ENCODE data around the gene MAPK11.

The MAPK11 gene

DNA sequence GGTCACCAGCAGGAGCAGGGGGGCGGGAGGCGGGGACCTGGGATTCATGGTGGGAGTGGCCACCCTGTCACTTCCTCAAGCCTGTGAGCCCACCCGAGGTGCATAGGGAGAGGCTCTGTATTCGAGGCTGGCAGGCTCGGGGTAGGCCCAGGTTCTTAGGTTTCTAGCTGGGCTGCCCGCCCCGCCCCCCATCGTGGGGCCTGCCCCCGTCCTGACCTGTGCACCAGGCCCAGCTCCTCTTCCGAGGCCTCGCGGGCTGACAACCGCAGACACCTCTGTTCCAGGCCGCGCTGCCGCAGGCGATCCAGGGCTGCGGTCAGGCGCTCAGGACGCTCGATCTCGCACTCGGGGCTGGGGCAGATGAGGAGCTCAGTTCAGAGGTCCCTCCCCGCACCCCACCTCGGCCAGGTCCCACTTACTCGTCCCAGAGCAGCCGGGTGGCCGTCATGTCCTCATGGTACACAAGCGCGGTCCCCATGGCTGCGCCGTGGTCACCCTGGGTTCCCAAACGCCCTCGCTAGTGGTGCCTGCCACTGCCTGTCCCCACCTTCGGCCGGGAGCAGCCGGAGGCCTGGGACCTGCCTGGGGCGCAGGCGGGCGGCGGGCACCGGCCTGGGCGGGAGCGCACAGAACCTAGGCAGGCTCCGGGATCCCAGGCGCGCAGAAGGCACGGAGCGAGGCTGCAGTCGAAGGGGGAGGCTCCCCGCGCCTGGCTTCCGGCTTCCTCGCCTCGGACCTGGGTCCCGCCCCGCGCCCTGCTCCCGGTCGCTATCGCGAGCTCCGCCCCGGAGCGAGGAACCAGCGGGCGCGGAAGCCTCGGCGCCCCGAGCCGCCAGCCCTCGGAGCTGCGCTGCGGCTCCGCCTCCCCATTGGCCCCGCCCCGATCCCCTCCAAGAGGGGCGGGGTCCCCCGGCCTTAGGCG lies 19.4 kb downstream of the MAPK11 start, which contains the start of gene HDAC10:
Gene HDAC10, minus strand, starts transcription at position 711 of the 922 bp plus-strand sequence. Its CDS starts 233 bp downstream, at position 478.
- in situ Hi-C loops (cut with HindIII; ENCODE audit: low sequenced_read_pairs) = no loop called here

GRCh38 chr22:50250249-50250554 lies 20.0 kb downstream of the MAPK11 start:
- in situ Hi-C loops (cut with HindIII; ENCODE audit: low sequenced_read_pairs) = no loop called here

DNA sequence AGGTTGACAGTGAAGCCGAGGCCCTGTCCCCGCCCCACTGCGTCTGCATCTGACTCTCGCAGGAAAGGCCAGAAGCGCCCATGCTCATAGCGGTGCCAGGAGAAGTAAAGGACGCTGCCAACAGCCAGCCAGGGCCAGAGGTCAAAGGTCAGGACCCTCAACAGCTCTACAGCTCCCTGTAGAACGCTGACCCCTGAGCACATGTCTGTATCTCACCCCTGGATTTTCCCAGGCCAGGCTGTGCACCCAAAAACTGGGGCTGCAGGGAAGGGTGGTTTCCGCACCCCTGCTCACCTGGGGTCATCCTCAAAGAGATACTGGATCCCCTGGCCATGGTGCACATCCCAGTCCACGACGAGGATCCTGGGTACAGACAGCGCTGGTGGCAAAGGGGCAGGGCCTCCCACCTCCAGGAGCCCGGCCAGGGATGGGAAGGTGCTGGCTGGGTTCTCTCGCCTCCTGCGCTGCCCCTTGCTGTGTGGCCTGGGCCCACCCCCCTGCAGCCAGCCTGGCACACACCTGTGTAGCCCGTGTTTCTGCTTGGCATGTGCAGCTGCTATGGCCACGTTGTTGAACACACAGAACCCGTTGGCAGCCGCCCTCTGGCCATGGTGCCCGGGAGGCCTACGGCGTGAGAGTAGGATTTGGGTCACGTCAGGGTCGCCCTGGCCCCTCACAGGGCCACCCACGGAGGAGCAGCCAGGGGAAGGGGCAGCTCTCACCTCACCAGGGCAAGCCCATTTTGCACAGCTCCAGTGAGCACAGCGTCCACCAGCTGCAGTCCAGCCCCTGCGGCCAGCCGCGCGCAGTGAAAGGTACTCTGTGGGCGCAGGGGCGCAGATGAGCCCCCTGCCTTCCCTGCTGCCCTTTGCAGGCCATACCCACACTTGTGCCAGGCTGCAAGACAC lies 20.6 kb downstream of the MAPK11 start:
- in situ Hi-C loops (cut with HindIII; ENCODE audit: low sequenced_read_pairs) = no loop called here

- in situ Hi-C loops (cut with HindIII; ENCODE audit: low sequenced_read_pairs) = no loop called here
Observed at GRCh38 chr22:50248196-50249081, 21.7 kb downstream of the MAPK11 start.

DNA sequence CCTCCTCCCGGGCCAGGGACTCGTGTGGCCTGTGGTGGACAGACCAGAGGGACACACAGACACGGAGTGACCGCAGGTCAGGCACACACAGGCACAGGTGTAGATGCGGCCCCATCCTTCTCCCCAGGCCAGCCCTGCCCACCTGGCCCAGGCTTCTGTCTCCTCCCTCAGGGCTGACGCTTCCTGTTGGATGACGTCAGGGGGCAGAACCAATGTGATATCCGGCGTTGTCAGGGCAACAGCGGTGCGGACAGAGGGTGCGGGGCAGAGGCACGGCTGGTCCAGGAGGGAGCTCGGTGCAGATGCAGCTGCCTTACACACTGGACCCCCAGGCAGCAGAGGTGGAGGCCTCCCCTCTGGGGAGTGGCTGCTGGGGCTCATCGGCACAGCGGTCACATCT lies 22.4 kb downstream of the MAPK11 start:
- in situ Hi-C loops (cut with HindIII; ENCODE audit: low sequenced_read_pairs) = no loop called here

DNA sequence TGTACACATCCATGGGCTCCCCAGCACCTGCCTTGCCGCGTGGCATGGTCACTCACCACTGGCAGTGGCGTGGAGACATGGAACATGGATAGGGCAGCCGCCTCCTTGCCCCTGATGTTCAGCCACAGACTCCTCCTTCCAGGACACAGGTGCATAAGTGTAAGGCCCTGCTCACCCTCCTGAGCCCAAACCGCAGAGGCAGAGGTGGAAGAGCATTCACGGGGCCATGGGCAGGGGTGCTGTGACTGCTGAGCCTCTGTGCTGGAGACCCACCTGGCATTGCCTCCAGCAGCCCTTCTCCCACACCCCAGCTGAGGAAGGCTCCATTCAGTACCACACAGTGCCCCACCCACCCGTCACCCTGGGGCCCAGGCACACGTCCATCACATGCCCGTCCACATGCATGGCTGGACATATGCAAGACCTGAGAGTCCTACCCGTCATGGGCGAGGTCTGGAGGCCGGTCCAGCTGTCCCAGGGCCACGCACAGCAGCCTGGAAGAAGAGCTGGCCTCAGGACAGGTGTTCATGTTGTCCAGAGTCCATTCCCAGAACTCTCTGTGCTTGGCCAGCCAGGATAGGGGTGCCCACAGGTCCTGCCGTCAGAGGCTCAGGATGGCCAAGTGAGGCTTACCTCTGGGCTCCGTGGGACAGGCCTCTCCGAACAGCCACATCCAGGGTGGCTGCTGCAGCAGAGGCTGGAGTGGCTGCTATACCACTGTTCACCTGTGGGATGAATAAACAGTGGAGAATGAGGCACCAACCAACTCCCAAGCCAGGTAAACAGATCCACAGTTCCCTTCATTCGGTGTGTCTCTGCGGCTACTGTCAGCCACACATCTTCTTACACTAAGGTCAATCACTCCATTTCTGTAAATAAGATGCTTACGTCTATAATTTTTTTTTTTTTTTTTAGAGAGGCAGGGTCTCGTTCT lies 23.7 kb downstream of the MAPK11 start:
- in situ Hi-C loops (cut with HindIII; ENCODE audit: low sequenced_read_pairs) = no loop called here

GRCh38 chr22:50245214-50246072 lies 24.7 kb downstream of the MAPK11 start:
- in situ Hi-C loops (cut with HindIII; ENCODE audit: low sequenced_read_pairs) = no loop called here

DNA sequence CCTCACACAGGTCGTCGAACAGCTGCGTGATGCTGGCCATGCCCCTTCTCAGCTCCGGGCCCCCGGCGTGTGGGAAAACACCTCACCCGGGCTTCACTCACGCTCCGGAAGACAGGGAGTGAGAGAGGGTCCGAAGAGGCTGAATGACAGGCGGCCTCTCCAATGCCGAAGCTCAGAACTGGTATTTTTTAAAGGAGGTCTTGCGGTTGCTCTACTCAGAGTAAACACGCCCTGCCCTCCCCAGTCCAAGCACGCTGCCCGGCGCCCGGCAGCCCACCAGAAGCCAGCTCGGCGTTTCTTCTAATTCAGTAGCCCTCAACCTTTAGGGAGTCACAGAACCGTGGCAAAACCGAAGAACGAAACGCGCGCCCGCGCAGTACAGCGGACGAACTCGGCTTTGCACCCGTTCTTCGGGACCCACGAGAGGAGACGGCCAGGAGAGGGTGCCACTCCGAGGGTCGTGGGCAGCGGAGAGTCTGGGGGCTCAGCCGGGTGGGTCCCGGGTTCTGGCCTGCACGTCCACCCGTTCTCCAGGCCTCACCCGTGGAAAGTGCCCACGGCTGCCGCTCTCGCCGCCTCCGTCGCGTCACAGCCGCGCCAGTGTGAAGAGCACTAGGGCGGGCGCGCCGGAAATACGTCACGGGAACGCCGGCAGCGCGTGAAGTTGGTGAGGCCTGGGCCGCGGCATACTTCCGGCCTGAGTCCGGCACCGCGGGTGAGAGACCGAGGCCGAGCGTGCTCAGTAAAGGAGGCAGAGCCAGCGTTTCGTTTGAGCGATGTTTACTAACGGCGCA lies 25.6 kb downstream of the MAPK11 start, which contains the start of gene TUBGCP6:
Gene TUBGCP6, minus strand, starts transcription at position 604 of the 794 bp plus-strand sequence. Its CDS starts 564 bp downstream, at position 40.
- in situ Hi-C loops (cut with HindIII; ENCODE audit: low sequenced_read_pairs) = no loop called here

DNA sequence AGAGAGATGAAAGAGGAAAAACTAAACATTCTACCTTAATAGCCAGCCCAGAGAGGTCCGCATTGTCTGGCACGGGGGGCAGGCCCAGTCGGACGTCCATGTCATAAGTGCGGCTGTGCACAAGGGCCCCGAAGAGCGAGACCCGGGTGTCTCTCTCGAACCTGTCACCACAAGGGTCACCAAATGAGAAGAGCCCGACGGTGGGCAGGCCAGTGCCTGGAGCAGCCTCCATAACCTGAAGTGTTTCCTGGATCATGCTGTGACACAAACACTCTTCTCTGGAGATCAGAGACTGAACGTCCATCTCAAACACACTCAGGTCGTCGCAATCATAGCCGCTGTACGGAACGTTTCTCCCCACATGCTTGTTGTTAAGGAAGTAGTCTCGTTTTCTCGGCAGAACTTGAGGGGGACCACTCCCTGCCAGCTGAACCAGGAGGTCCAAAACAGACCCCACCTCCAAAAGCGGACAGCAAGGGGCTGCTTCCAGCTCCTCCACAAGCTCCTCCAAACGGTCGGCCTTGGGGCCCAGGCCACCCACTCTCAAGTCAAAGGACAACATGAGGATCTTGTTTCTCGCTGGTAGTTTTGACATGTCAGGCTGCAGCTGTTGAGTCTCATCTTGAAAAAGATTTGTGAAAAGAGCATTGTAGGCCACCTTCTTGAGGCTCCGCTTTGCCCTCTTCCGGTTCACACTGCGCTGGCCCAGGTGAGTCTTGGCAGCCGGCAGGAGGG lies 26.3 kb downstream of the MAPK11 start:
- in situ Hi-C loops (cut with HindIII; ENCODE audit: low sequenced_read_pairs) = no loop called here

DNA sequence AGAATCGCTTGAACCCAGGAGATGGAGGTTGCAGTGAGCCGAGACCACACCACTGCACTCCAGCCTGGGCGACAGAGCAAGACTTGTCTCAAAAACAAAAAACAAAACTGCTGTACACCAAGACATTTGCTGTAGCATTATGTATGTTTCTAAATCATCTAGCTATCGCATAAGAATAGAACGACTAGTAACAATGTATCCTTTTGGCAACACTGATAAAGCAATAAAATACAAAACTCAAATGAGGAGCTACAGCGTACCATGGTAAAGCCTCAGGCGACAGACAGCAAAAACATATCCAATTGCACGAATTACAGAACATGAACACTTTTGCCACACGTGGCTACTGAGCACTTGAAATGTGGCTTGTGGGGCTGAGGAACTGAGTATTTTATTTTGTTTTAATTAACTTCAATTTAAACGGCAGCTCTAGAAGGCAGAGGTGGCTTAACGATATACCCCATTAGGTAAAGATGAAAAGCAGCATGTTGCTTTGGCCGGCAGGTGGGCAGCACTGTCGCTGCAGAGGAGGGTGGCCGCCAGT lies 27.7 kb downstream of the MAPK11 start:
- in situ Hi-C loops (cut with HindIII; ENCODE audit: low sequenced_read_pairs) = no loop called here

GRCh38 chr22:50238755-50239154 lies 31.4 kb downstream of the MAPK11 start:
- in situ Hi-C loops (cut with HindIII; ENCODE audit: low sequenced_read_pairs) = no loop called here

- in situ Hi-C loops (cut with HindIII; ENCODE audit: low sequenced_read_pairs) = no loop called here
Observed at GRCh38 chr22:50236731-50237409, 33.3 kb downstream of the MAPK11 start.

DNA sequence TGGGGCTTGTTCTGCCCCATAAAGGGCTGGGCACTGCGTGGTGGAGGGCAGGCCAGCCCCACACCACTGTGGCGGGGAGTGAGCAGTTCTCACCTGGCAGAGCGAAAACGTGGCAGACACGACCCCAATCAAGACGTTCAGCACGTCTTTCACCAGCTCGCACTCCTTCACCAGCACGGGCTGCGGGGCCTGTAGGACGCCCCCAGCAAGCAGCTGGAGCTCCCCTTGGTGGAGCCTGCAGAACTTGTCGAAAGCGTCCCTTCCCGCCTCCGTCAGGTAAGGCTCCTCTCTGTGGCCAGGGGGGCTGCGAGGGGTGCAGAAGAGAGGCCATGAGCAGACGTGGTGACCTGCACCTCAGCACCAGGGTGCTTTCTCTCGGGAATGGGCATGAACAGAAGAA lies 37.0 kb downstream of the MAPK11 start:
- in situ Hi-C loops (cut with HindIII; ENCODE audit: low sequenced_read_pairs) = no loop called here

GRCh38 chr22:50232481-50233151 lies 37.6 kb downstream of the MAPK11 start:
- in situ Hi-C loops (cut with HindIII; ENCODE audit: low sequenced_read_pairs) = no loop called here

- in situ Hi-C loops (cut with HindIII; ENCODE audit: low sequenced_read_pairs) = no loop called here
Observed at GRCh38 chr22:50229370-50229769, 40.8 kb downstream of the MAPK11 start.

GRCh38 chr22:50228366-50228765 lies 41.8 kb downstream of the MAPK11 start:
- in situ Hi-C loops (cut with HindIII; ENCODE audit: low sequenced_read_pairs) = no loop called here
